ENCODE results near the gene FRMPD2.
A peak's percentile ranks its signal among the peaks of the same experiment; 100 is the strongest.

The FRMPD2 gene

GRCh38 chr10:48271047-48271730 is 3.3 kb downstream of the FRMPD2 start:
- H3K36me3 ChIP-seq (ENCODE audit: control insufficient read depth in 4 of 4, insufficient read depth in 4 of 4, low read length in 3 of 4): no peaks in the 10 kb centered on the region
- peaks cover 0 to 2% (median 0%) of the 10 kb centered on the region in 5 experiments for H3K9me3 ChIP-seq (ENCODE audit: control extremely low read depth in 1 of 5, control insufficient read depth in 4 of 5, insufficient read depth in 2 of 5, low read depth in 1 of 5, low read length in 4 of 5)
- H3K4me1 ChIP-seq (ENCODE audit: control extremely low read depth in 1 of 4, control insufficient read depth in 4 of 4, insufficient read depth in 4 of 4, low read length in 3 of 4): peaks cover 0 to 4% (median 0%) of the 10 kb centered on the region in 4 experiments
- no peak overlapping the region for H3K4me3 ChIP-seq (ENCODE audit: control insufficient read depth in 1 of 7, extremely low read depth in 1 of 7, insufficient read depth in 4 of 7, low read depth in 2 of 7, low read length in 6 of 7)
- H3K27ac ChIP-seq (ENCODE audit: insufficient read depth in 1 of 2, low read depth in 1 of 2, low read length in 2 of 2, poor library complexity in 1 of 2, severe bottlenecking in 2 of 2): no peak overlapping the region
- ChIA-PET CTCF (interaction anchor here (1.1 to 1.6 kb wide), 2 partner anchors 19 to 22 kb away, joined by 3 to 6 read pairs; no protein-coding TSS in a partner anchor), POLR2A (no interaction called here)
- 51% methylated on average over 5 of the region's 5 CpGs for WGBS (ENCODE audit: insufficient coverage)
- no peaks in the 10 kb centered on the region for H3K27me3 ChIP-seq (replicated peaks in 2 of 5; ENCODE audit: control insufficient read depth in 4 of 5, insufficient read depth in 5 of 5, low read length in 4 of 5)
- peak in 2 of 3 donors; percentile 57 to 66 for DNase-seq

GRCh38 chr10:48266528-48266927 is 8.0 kb downstream of the FRMPD2 start:
- POLR2A ChIA-PET: no interaction called here
- Histone ChIP-seq H3K4me1 (ENCODE audit: control extremely low read depth in 1 of 4, control insufficient read depth in 4 of 4, insufficient read depth in 4 of 4, low read length in 3 of 4) (peaks cover 0 to 2% (median 0%) of the 10 kb centered on the region in 4 experiments), H3K36me3 (ENCODE audit: control insufficient read depth in 4 of 4, insufficient read depth in 4 of 4, low read length in 3 of 4) (no peaks in the 10 kb centered on the region), H3K27me3 (replicated peaks in 2 of 5; ENCODE audit: control insufficient read depth in 4 of 5, insufficient read depth in 5 of 5, low read length in 4 of 5) (no peaks in the 10 kb centered on the region), H3K9me3 (ENCODE audit: control extremely low read depth in 1 of 5, control insufficient read depth in 4 of 5, insufficient read depth in 2 of 5, low read depth in 1 of 5, low read length in 4 of 5) (peaks cover 0 to 2% (median 0%) of the 10 kb centered on the region in 5 experiments), H3K27ac (ENCODE audit: insufficient read depth in 1 of 2, low read depth in 1 of 2, low read length in 2 of 2, poor library complexity in 1 of 2, severe bottlenecking in 2 of 2) (no peak overlapping the region), H3K4me3 (ENCODE audit: control insufficient read depth in 1 of 7, extremely low read depth in 1 of 7, insufficient read depth in 4 of 7, low read depth in 2 of 7, low read length in 6 of 7) (no peak overlapping the region)
- WGBS (ENCODE audit: insufficient coverage): 90% methylated on average over 4 of the region's 4 CpGs
- no peak for DNase-seq
- CTCF ChIA-PET: no interaction called here

- no peaks in the 10 kb centered on the region for H3K9me3 ChIP-seq (ENCODE audit: control extremely low read depth in 1 of 5, control insufficient read depth in 4 of 5, insufficient read depth in 2 of 5, low read depth in 1 of 5, low read length in 4 of 5)
- no CpG with 5 or more reads among the region's 1 CpG for WGBS (ENCODE audit: insufficient coverage)
- H3K4me3 ChIP-seq (ENCODE audit: control insufficient read depth in 1 of 7, extremely low read depth in 1 of 7, insufficient read depth in 4 of 7, low read depth in 2 of 7, low read length in 6 of 7): no peak overlapping the region
- CTCF ChIA-PET: no interaction called here
- H3K4me1 ChIP-seq (ENCODE audit: control extremely low read depth in 1 of 4, control insufficient read depth in 4 of 4, insufficient read depth in 4 of 4, low read length in 3 of 4): no peaks in the 10 kb centered on the region
- DNase-seq: no peak
- no peak overlapping the region for H3K27ac ChIP-seq (ENCODE audit: insufficient read depth in 1 of 2, low read depth in 1 of 2, low read length in 2 of 2, poor library complexity in 1 of 2, severe bottlenecking in 2 of 2)
- H3K27me3 ChIP-seq (replicated peaks in 2 of 5; ENCODE audit: control insufficient read depth in 4 of 5, insufficient read depth in 5 of 5, low read length in 4 of 5): peaks cover 0 to 2% (median 0%) of the 10 kb centered on the region in 5 experiments
- H3K36me3 ChIP-seq (ENCODE audit: control insufficient read depth in 4 of 4, insufficient read depth in 4 of 4, low read length in 3 of 4): no peaks in the 10 kb centered on the region
- POLR2A ChIA-PET: no interaction called here
Measured at GRCh38 chr10:48258105-48258504, 16.4 kb downstream of the FRMPD2 start.

- POLR2A ChIA-PET: no interaction called here
- no peak for DNase-seq
- H3K4me1 ChIP-seq (ENCODE audit: control extremely low read depth in 1 of 4, control insufficient read depth in 4 of 4, insufficient read depth in 4 of 4, low read length in 3 of 4): no peaks in the 10 kb centered on the region
- no peak overlapping the region for H3K27ac ChIP-seq (ENCODE audit: insufficient read depth in 1 of 2, low read depth in 1 of 2, low read length in 2 of 2, poor library complexity in 1 of 2, severe bottlenecking in 2 of 2)
- 88% methylated on average over 1 of the region's 3 CpGs for WGBS (ENCODE audit: insufficient coverage)
- no peak overlapping the region for H3K4me3 ChIP-seq (ENCODE audit: control insufficient read depth in 1 of 7, extremely low read depth in 1 of 7, insufficient read depth in 4 of 7, low read depth in 2 of 7, low read length in 6 of 7)
- H3K36me3 ChIP-seq (ENCODE audit: control insufficient read depth in 4 of 4, insufficient read depth in 4 of 4, low read length in 3 of 4): no peaks in the 10 kb centered on the region
- H3K27me3 ChIP-seq (replicated peaks in 2 of 5; ENCODE audit: control insufficient read depth in 4 of 5, insufficient read depth in 5 of 5, low read length in 4 of 5): peaks cover 0 to 2% (median 0%) of the 10 kb centered on the region in 5 experiments
- CTCF ChIA-PET: no interaction called here
- H3K9me3 ChIP-seq (ENCODE audit: control extremely low read depth in 1 of 5, control insufficient read depth in 4 of 5, insufficient read depth in 2 of 5, low read depth in 1 of 5, low read length in 4 of 5): no peaks in the 10 kb centered on the region
Measured at GRCh38 chr10:48257407-48257961, 17.0 kb downstream of the FRMPD2 start.

- H3K4me1 ChIP-seq (ENCODE audit: control extremely low read depth in 1 of 4, control insufficient read depth in 4 of 4, insufficient read depth in 4 of 4, low read length in 3 of 4): no peaks in the 10 kb centered on the region
- no peak for DNase-seq
- H3K4me3 ChIP-seq (ENCODE audit: control insufficient read depth in 1 of 7, extremely low read depth in 1 of 7, insufficient read depth in 4 of 7, low read depth in 2 of 7, low read length in 6 of 7): no peak overlapping the region
- H3K9me3 ChIP-seq (ENCODE audit: control extremely low read depth in 1 of 5, control insufficient read depth in 4 of 5, insufficient read depth in 2 of 5, low read depth in 1 of 5, low read length in 4 of 5): no peaks in the 10 kb centered on the region
- no peak overlapping the region for H3K27ac ChIP-seq (ENCODE audit: insufficient read depth in 1 of 2, low read depth in 1 of 2, low read length in 2 of 2, poor library complexity in 1 of 2, severe bottlenecking in 2 of 2)
- 96% methylated on average over 6 of the region's 6 CpGs for WGBS (ENCODE audit: insufficient coverage)
- POLR2A ChIA-PET: no interaction called here
- H3K27me3 ChIP-seq (replicated peaks in 2 of 5; ENCODE audit: control insufficient read depth in 4 of 5, insufficient read depth in 5 of 5, low read length in 4 of 5): peaks cover 0 to 2% (median 0%) of the 10 kb centered on the region in 5 experiments
- CTCF ChIA-PET: no interaction called here
- H3K36me3 ChIP-seq (ENCODE audit: control insufficient read depth in 4 of 4, insufficient read depth in 4 of 4, low read length in 3 of 4): no peaks in the 10 kb centered on the region
Measured at GRCh38 chr10:48255722-48256121, 18.8 kb downstream of the FRMPD2 start.

- Histone ChIP-seq H3K4me3 (ENCODE audit: control insufficient read depth in 1 of 7, extremely low read depth in 1 of 7, insufficient read depth in 4 of 7, low read depth in 2 of 7, low read length in 6 of 7) (no peak overlapping the region), H3K27ac (ENCODE audit: insufficient read depth in 1 of 2, low read depth in 1 of 2, low read length in 2 of 2, poor library complexity in 1 of 2, severe bottlenecking in 2 of 2) (no peak overlapping the region), H3K27me3 (replicated peaks in 2 of 5; ENCODE audit: control insufficient read depth in 4 of 5, insufficient read depth in 5 of 5, low read length in 4 of 5) (peaks cover 0 to 2% (median 0%) of the 10 kb centered on the region in 5 experiments), H3K36me3 (ENCODE audit: control insufficient read depth in 4 of 4, insufficient read depth in 4 of 4, low read length in 3 of 4) (no peaks in the 10 kb centered on the region), H3K4me1 (ENCODE audit: control extremely low read depth in 1 of 4, control insufficient read depth in 4 of 4, insufficient read depth in 4 of 4, low read length in 3 of 4) (no peaks in the 10 kb centered on the region), H3K9me3 (ENCODE audit: control extremely low read depth in 1 of 5, control insufficient read depth in 4 of 5, insufficient read depth in 2 of 5, low read depth in 1 of 5, low read length in 4 of 5) (no peaks in the 10 kb centered on the region)
- ChIA-PET CTCF (no interaction called here), POLR2A (no interaction called here)
- no peak for DNase-seq
- 96% methylated on average over 4 of the region's 5 CpGs for WGBS (ENCODE audit: insufficient coverage)
Measured at GRCh38 chr10:48254750-48255512, 19.6 kb downstream of the FRMPD2 start.

All from common myeloid progenitor, CD34-positive (primary cell).